ENCODE results near the gene IPO11. TPM values are rescaled to one million over a fixed set of nuclear protein-coding genes. Genes with fewer than 3 reads are reported as not detected.

The IPO11 gene
- total and polyA plus RNA-seq, 5 donors from 2014 or later, result 3.7 to 23.3 (median 6.8) TPM

DNA sequence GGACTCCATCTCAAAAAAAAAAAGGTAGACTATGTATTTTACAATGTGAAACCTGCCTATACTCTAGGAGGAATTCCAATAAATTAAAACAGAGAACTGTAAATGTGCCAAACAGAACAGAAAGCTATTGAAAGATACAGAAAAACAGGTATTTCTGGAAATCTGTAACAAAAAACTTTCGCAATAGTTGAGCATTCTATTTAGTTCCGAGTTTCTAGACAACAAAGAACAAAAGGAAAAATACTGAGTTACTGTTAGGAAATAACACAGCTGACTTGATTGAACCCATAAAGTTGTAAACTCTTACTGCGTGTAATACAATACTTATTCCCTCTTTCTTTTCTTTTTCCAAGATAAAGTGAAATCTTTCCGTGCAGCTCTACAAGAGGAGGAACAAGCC, 27.4 kb upstream of the IPO11 start:
- H3K36me3 ChIP-seq (ENCODE audit: control insufficient read depth, insufficient read depth, low read length), result peaks cover 81% of the 10 kb centered on the region
- Mint-ChIP-seq H3K36me3 (peaks cover 29% of the 10 kb centered on the region), H3K27me3 (no peaks in the 10 kb centered on the region), H3K27ac (no peak overlapping the region), H3K9me3 (no peaks in the 10 kb centered on the region), H3K4me3 (no peak overlapping the region), H3K4me1 (peaks cover under 1 to 8% (median 4%) of the 10 kb centered on the region in 4 donors)
- ATAC-seq (ENCODE audit: low read depth in 2 of 2), result no peak
- H3K27ac ChIP-seq (ENCODE audit: insufficient read depth, low read length, poor library complexity, severe bottlenecking), result no peak overlapping the region
- H3K4me1 ChIP-seq (ENCODE audit: control insufficient read depth, insufficient read depth, low read length, poor library complexity, severe bottlenecking), result no peaks in the 10 kb centered on the region
- no peak for DNase-seq
- no peaks in the 10 kb centered on the region for H3K9me3 ChIP-seq (ENCODE audit: control insufficient read depth in 2 of 2, low read length in 2 of 2)
- no peak overlapping the region for H3K4me3 ChIP-seq (ENCODE audit: low read depth, low read length)
- H3K27me3 ChIP-seq (ENCODE audit: control insufficient read depth, insufficient read depth, low read length), result no peaks in the 10 kb centered on the region

DNA sequence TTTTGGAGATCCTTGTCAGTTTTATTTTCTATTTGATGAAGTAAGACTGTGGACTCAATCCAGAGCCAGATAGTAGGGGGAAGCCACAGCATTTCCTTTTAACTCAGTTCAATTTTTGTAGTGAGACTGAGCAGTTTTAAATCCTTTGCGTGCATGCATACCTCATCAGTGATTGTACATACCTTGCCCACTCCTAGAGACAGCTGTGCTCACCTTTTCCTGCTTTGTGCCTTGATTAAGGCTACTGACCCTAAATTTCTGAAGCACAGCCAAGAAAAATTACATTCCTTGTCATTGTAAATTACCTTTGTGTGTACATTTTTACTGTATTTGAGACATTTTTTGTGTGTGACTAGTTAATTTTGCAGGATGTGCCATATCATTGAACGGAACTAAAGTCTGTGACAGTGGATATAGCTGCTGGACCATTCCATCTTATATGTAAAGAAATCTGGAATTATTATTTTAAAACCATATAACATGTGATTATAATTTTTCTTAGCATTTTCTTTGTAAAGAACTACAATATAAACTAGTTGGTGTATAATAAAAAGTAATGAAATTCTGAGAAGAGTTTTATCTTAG, 26.7 kb upstream of the IPO11 start:
- no peak overlapping the region for H3K27ac Mint-ChIP-seq
- no peaks in the 10 kb centered on the region for H3K9me3 Mint-ChIP-seq

DNA sequence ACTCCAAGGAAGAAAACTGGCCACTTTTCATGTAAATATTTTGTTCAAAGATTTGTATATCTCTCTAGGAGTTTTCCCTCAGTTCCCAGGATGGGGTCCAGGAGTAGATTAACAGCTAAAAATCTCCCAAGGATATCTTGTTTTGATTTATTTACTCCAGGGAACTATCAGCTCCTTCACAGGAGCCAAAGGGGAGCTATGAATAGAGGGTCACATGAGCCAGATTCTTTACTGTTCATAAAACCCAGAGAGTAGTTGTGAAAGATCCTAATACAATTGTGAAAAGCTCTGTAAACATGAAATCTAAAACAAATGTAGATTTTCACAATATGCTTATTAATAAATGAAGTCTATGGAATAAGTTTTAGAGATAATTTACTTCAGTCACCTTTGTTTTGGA, 25.7 kb upstream of the IPO11 start:
- peaks cover 78% of the 10 kb centered on the region for H3K36me3 ChIP-seq (ENCODE audit: control insufficient read depth, insufficient read depth, low read length)
- Mint-ChIP-seq H3K9me3 (no peaks in the 10 kb centered on the region), H3K36me3 (peaks cover 20% of the 10 kb centered on the region), H3K4me1 (peaks cover 5 to 12% (median 8%) of the 10 kb centered on the region in 4 donors), H3K27me3 (no peaks in the 10 kb centered on the region), H3K4me3 (no peak overlapping the region), H3K27ac (peak overlapping the region in 1 of 3 donors; percentile 9)
- no peaks in the 10 kb centered on the region for H3K4me1 ChIP-seq (ENCODE audit: control insufficient read depth, insufficient read depth, low read length, poor library complexity, severe bottlenecking)
- no peaks in the 10 kb centered on the region for H3K9me3 ChIP-seq (ENCODE audit: control insufficient read depth in 2 of 2, low read length in 2 of 2)
- ATAC-seq (ENCODE audit: low read depth in 2 of 2), result no peak
- H3K4me3 ChIP-seq (ENCODE audit: low read depth, low read length), result no peak overlapping the region
- DNase-seq, result no peak
- H3K27ac ChIP-seq (ENCODE audit: insufficient read depth, low read length, poor library complexity, severe bottlenecking), result no peak overlapping the region
- no peaks in the 10 kb centered on the region for H3K27me3 ChIP-seq (ENCODE audit: control insufficient read depth, insufficient read depth, low read length)

More for the DNA sequence above, 26.7 kb upstream of the IPO11 start:
- Mint-ChIP-seq H3K4me3 (no peak overlapping the region), H3K36me3 (peaks cover 21% of the 10 kb centered on the region), H3K27me3 (no peaks in the 10 kb centered on the region), H3K4me1 (peaks cover 5 to 10% (median 8%) of the 10 kb centered on the region in 4 donors)
- Histone ChIP-seq H3K27ac (ENCODE audit: insufficient read depth, low read length, poor library complexity, severe bottlenecking) (no peak overlapping the region), H3K27me3 (ENCODE audit: control insufficient read depth, insufficient read depth, low read length) (no peaks in the 10 kb centered on the region), H3K36me3 (ENCODE audit: control insufficient read depth, insufficient read depth, low read length) (peaks cover 80% of the 10 kb centered on the region), H3K9me3 (ENCODE audit: control insufficient read depth in 2 of 2, low read length in 2 of 2) (no peaks in the 10 kb centered on the region), H3K4me3 (ENCODE audit: low read depth, low read length) (no peak overlapping the region), H3K4me1 (ENCODE audit: control insufficient read depth, insufficient read depth, low read length, poor library complexity, severe bottlenecking) (no peaks in the 10 kb centered on the region)
- ATAC-seq (ENCODE audit: low read depth in 2 of 2) (no peak), DNase-seq (no peak)

DNA sequence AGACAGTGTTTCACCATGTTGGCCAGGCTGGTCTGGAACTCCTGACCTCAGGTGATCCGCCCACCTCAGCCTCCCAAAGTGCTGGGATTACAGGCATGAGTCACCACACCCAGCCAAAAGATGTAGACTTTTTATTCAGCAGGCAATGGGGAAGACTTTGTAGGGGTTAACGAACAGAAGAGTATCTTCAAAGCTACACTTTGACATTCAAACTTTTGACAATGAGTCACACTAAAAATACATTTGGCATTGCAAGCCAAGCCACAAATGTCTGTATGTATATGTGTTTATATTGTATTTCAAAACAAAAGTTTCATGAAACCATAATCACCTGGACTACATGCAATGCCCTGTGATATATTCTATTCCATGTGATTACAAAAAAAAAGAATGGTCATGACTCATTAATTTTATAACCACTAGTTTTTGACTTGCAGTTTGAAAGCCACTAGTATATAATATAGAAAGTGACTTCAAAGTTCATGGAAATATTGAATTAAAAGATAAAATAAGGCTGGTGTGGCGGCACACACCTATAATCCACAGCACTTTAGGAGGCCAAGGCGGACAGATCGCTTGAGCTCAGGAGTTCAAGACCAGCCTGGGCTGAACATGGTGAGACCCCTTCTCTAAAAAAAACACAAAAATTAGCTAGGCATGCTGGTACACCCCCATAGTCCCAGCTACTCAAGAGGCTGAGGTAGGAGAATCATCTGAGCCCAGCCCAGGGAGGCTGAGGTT, 17.2 kb upstream of the IPO11 start:
- Histone ChIP-seq H3K4me1 (ENCODE audit: control insufficient read depth, insufficient read depth, low read length, poor library complexity, severe bottlenecking) (no peaks in the 10 kb centered on the region), H3K27ac (ENCODE audit: insufficient read depth, low read length, poor library complexity, severe bottlenecking) (no peak overlapping the region), H3K27me3 (ENCODE audit: control insufficient read depth, insufficient read depth, low read length) (no peaks in the 10 kb centered on the region), H3K4me3 (ENCODE audit: low read depth, low read length) (no peak overlapping the region), H3K9me3 (ENCODE audit: control insufficient read depth in 2 of 2, low read length in 2 of 2) (no peaks in the 10 kb centered on the region), H3K36me3 (ENCODE audit: control insufficient read depth, insufficient read depth, low read length) (peaks cover 64% of the 10 kb centered on the region)
- ATAC-seq (ENCODE audit: low read depth in 2 of 2) (no peak), DNase-seq (no peak)
- Mint-ChIP-seq H3K9me3 (no peaks in the 10 kb centered on the region), H3K27ac (peak overlapping the region in 2 of 3 donors; percentile 25 to 38), H3K27me3 (no peaks in the 10 kb centered on the region), H3K36me3 (peaks cover 38% of the 10 kb centered on the region), H3K4me1 (peaks cover 9 to 30% (median 13%) of the 10 kb centered on the region in 4 donors), H3K4me3 (peak overlapping the region in 1 of 4 donors; percentile 4)

DNA sequence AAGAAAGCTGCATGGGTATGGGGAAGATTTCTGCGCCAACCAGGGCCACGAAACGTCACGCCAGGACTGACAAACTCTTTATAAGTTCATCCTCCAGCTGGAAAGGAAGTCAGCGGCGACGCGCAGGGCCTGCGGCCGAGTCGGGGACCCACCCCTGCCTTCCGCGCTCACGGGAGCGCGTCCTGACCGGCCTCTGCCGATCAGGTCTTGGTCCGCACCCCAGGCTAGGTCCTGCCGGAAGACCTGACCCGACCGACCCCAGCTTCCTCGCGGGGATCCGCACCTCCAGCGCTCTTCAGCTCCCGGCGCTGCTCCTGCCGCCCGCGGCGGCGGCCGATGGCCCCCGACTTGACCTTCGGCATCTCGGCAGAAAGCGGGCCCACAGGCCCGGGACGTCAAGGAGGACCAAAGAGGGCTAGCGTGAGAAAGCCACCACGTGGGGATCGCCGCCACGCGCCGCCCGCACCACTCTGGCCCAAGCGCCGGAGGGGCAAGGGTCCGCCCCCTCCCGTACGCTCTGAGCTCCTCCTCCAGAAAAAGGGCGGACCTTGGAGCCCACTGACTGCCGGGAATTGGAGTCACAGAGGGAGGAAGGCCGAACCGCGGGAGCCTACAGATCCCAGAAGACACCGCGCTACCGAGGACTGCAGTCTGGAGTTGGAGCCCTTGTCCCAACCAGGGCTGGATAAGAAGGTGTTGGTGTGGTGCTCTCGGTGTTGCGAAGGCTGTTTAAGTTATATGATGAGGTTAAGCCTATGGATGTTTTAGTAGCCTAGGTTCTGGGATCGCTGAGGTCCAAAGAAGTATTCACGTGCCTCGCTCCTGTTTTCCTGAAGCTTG, 8.9 kb upstream of the IPO11 start, which contains the start of gene DIMT1:
Gene DIMT1 (minus strand): TSS at position 495 of the 840 bp plus-strand sequence. CDS start 133 bp downstream, at position 362.
- peaks cover 21% of the 10 kb centered on the region for H3K4me1 ChIP-seq (ENCODE audit: control insufficient read depth, insufficient read depth, low read length, poor library complexity, severe bottlenecking)
- Mint-ChIP-seq H3K27ac (peak within 1 kb of the TSS; percentile 95 to 98 (median 96)), H3K36me3 (peaks cover 3% of the 10 kb centered on the region), H3K9me3 (peaks cover 0 to 1% (median 0%) of the 10 kb centered on the region in 7 donors), H3K27me3 (peaks cover 4% of the 10 kb centered on the region), H3K4me3 (peak within 1 kb of the TSS; percentile 92 to 100 (median 97)), H3K4me1 (peaks cover 13 to 36% (median 25%) of the 10 kb centered on the region in 4 donors)
- peaks cover 18% of the 10 kb centered on the region for H3K36me3 ChIP-seq (ENCODE audit: control insufficient read depth, insufficient read depth, low read length)
- peak within 1 kb of the TSS; percentile 96 for H3K4me3 ChIP-seq (ENCODE audit: low read depth, low read length)
- no peaks in the 10 kb centered on the region for H3K9me3 ChIP-seq (ENCODE audit: control insufficient read depth in 2 of 2, low read length in 2 of 2)
- DNase-seq, result peak; percentile 89 to 98 (median 90)
- no peaks in the 10 kb centered on the region for H3K27me3 ChIP-seq (ENCODE audit: control insufficient read depth, insufficient read depth, low read length)
- peak within 1 kb of the TSS; percentile 92 for H3K27ac ChIP-seq (ENCODE audit: insufficient read depth, low read length, poor library complexity, severe bottlenecking)
- peak; percentile 98 to 99 for ATAC-seq (ENCODE audit: low read depth in 2 of 2)

DNA sequence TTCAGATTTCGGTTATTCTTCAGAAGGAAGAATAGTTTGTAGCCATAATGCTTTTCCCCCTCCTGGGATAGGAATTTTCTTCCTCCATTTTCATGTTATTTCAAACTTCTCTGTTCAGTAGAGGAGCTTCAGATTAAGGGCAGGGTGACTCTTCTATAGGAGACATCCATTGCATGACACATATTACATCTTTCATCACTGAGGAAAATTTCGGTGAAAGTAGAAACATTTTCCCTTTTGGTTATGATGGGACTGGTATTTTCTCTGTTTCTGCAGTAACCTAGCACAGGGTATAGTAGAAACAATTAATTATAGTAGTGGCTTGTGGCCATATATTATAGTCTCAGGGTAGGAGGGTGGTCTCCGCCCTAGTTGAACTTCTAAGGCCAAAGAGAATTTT, 1.1 kb downstream of the IPO11 start:
- Mint-ChIP-seq H3K4me1 (peaks cover 19 to 29% (median 26%) of the 10 kb centered on the region in 4 donors), H3K9me3 (peaks cover 0 to 1% (median 0%) of the 10 kb centered on the region in 7 donors), H3K4me3 (peak overlapping the region; percentile 88 to 96 (median 94)), H3K27me3 (peaks cover 5% of the 10 kb centered on the region), H3K36me3 (peaks cover 4% of the 10 kb centered on the region), H3K27ac (peak overlapping the region; percentile 90 to 92 (median 91))
- H3K9me3 ChIP-seq (ENCODE audit: control insufficient read depth in 2 of 2, low read length in 2 of 2), result no peaks in the 10 kb centered on the region
- no peak for DNase-seq
- H3K36me3 ChIP-seq (ENCODE audit: control insufficient read depth, insufficient read depth, low read length), result peaks cover 3% of the 10 kb centered on the region
- no peak overlapping the region for H3K27ac ChIP-seq (ENCODE audit: insufficient read depth, low read length, poor library complexity, severe bottlenecking)
- peaks cover 17% of the 10 kb centered on the region for H3K4me1 ChIP-seq (ENCODE audit: control insufficient read depth, insufficient read depth, low read length, poor library complexity, severe bottlenecking)
- H3K27me3 ChIP-seq (ENCODE audit: control insufficient read depth, insufficient read depth, low read length), result no peaks in the 10 kb centered on the region
- ATAC-seq (ENCODE audit: low read depth in 2 of 2), result no peak
- peak overlapping the region; percentile 95 for H3K4me3 ChIP-seq (ENCODE audit: low read depth, low read length)

DNA sequence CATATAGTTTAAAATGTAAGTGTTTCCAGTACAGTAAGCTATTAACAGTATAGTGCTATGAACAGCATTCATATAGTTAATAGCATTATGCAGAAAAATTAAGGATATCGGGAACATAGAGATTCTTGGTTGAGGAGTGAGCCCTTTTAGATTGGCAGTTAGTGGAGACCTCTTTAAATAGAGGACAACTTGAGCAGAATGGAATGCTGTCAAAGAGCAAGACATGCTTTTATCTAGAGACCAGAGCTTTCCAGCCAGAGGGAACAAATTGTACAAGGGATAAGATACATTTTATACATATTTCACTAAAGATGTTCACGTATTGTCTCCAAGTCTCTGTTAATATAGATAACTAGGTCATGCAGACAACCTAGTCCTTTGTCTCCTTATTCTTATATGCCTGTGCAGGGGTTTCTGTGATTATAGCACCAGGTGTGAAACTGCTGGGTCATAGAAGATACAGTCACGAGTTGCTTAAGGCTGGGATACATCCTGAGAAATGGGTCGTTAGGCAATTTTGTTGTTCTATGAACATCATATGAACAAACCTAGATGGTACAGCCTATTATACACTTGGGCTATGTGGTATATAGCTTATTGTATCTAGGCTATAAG, 6.0 kb downstream of the IPO11 start:
- Mint-ChIP-seq H3K4me3 (peak overlapping the region in 2 of 4 donors; percentile 25 to 58), H3K4me1 (peaks cover 28 to 43% (median 34%) of the 10 kb centered on the region in 4 donors), H3K27me3 (no peaks in the 10 kb centered on the region), H3K36me3 (peaks cover 5% of the 10 kb centered on the region), H3K9me3 (no peaks in the 10 kb centered on the region), H3K27ac (no peak overlapping the region)
- Histone ChIP-seq H3K4me3 (ENCODE audit: low read depth, low read length) (no peak overlapping the region), H3K27me3 (ENCODE audit: control insufficient read depth, insufficient read depth, low read length) (no peaks in the 10 kb centered on the region), H3K36me3 (ENCODE audit: control insufficient read depth, insufficient read depth, low read length) (peaks cover 3% of the 10 kb centered on the region), H3K27ac (ENCODE audit: insufficient read depth, low read length, poor library complexity, severe bottlenecking) (no peak overlapping the region), H3K4me1 (ENCODE audit: control insufficient read depth, insufficient read depth, low read length, poor library complexity, severe bottlenecking) (peaks cover 4% of the 10 kb centered on the region), H3K9me3 (ENCODE audit: control insufficient read depth in 2 of 2, low read length in 2 of 2) (no peaks in the 10 kb centered on the region)
- ATAC-seq (ENCODE audit: low read depth in 2 of 2), result no peak
- DNase-seq, result no peak

Measured in CD4-positive, CD25-positive, alpha-beta regulatory T cell (primary cell).